Measurements from ENCODE around the gene MRTFA. TPM values are rescaled to one million over a fixed set of nuclear protein-coding genes. Genes with fewer than 3 reads are reported as not detected.

The MRTFA gene
- total and polyA plus RNA-seq, 8 donors: 13.6 to 35.3 (median 24.1) TPM

- ATAC-seq (peak; percentile 30 to 58 (median 48)), DNase-seq (no peak)
- H3K27ac ChIP-seq: no peak overlapping the region
Observed at GRCh38 chr22:40524392-40525249, 111.9 kb downstream of the MRTFA start.

DNA sequence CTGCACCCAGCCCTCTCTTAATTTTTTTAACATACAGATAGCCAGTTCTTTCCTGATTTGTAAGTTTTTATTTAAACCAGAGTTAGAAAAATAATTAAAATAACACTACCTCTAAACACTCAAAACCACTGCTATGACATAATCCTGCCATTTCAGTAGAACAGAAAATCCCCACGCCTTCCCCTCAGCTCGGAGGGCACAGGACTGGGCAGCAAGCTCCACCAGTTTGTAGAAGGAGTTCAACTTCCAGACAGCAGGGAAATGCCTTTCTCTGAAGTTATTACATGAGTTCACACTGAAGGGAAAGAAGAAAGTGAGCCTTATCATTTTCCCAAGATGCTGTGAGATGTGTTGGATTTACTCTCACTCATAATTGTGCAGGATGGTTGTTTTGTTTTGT, 114.4 kb downstream of the MRTFA start:
- WGBS, 2 donors: 94 to 96% methylated on average over 2 of the region's 2 CpGs
- DNase-seq (no peak), FAIRE-seq (no peak), ATAC-seq (no peak)
- intact Hi-C loops (cut with DNase I): loop anchor here in 2 of 3 donors (10.0 kb wide), 2 partner anchors 113 to 123 kb away; partner anchors contain the start of gene MRTFA (in 1 of the 2)
- Histone ChIP-seq H3K9me3 (no peaks in the 10 kb centered on the region), H3K36me3 (no peaks in the 10 kb centered on the region), H3K4me1 (peaks cover 6 to 14% (median 14%) of the 10 kb centered on the region in 3 donors), H3K4me3 (no peak overlapping the region), H3K27ac (no peak overlapping the region), H3K27me3 (no peaks in the 10 kb centered on the region)
- TF ChIP-seq, protein P1, sequence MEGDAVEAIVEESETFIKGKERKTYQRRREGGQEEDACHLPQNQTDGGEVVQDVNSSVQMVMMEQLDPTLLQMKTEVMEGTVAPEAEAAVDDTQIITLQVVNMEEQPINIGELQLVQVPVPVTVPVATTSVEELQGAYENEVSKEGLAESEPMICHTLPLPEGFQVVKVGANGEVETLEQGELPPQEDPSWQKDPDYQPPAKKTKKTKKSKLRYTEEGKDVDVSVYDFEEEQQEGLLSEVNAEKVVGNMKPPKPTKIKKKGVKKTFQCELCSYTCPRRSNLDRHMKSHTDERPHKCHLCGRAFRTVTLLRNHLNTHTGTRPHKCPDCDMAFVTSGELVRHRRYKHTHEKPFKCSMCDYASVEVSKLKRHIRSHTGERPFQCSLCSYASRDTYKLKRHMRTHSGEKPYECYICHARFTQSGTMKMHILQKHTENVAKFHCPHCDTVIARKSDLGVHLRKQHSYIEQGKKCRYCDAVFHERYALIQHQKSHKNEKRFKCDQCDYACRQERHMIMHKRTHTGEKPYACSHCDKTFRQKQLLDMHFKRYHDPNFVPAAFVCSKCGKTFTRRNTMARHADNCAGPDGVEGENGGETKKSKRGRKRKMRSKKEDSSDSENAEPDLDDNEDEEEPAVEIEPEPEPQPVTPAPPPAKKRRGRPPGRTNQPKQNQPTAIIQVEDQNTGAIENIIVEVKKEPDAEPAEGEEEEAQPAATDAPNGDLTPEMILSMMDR (IDR thresholded peaks at IDR 0.05): no peak

More at GRCh38 chr22:40524392-40525249, 111.9 kb downstream of the MRTFA start:
- Histone ChIP-seq H3K36me3 (no peaks in the 10 kb centered on the region), H3K9me3 (no peaks in the 10 kb centered on the region), H3K27me3 (no peaks in the 10 kb centered on the region), H3K4me3 (no peak overlapping the region), H3K4me1 (peaks cover 6 to 14% (median 9%) of the 10 kb centered on the region in 3 donors)
- TF ChIP-seq, protein P1 (IDR thresholded peaks at IDR 0.05): no peak
- no peak for FAIRE-seq
- intact Hi-C loops (cut with DNase I): loop anchor here (5.0 to 10.0 kb wide), 3 partner anchors 110 to 123 kb away; partner anchors contain the start of gene MRTFA (in 1 of the 3)
- 84 to 86% methylated on average over 9 of the region's 9 CpGs for WGBS, 2 donors

DNA sequence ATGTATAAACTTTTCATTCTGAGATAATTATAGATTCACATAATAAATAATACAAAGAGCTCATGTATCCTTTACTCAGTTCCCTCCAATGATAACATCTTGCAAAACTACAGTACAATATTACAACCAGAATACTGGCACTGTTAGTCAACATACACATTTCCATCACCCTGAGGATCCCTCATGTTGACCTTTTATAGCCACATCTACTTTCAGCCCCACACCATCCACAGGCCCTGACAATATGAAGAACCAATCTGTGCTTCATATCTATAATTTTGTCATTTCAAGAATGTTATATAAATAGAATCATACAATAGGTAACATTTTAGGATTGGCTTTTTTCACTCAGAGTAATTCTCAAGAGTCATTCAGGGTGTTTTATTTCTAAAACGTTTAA, 115.5 kb downstream of the MRTFA start:
- TF ChIP-seq, protein P1 (IDR thresholded peaks at IDR 0.05): no peak
- WGBS, 2 donors: 60 to 81% methylated on average over 1 of the region's 1 CpG
- Histone ChIP-seq H3K27ac (no peak overlapping the region), H3K36me3 (no peaks in the 10 kb centered on the region), H3K4me3 (no peak overlapping the region), H3K27me3 (no peaks in the 10 kb centered on the region), H3K9me3 (no peaks in the 10 kb centered on the region), H3K4me1 (peaks cover 6 to 14% (median 14%) of the 10 kb centered on the region in 3 donors)
- DNase-seq (no peak), ATAC-seq (no peak), FAIRE-seq (no peak)
- intact Hi-C loops (cut with DNase I): loop anchor here in 2 of 3 donors (10.0 kb wide), 2 partner anchors 114 to 124 kb away; partner anchors contain the start of gene MRTFA (in 1 of the 2)

GRCh38 chr22:40520562-40520961, 116.0 kb downstream of the MRTFA start:
- 98 to 100% methylated on average over 2 of the region's 2 CpGs for WGBS, 2 donors
- Histone ChIP-seq H3K27me3 (no peaks in the 10 kb centered on the region), H3K4me1 (peaks cover 6 to 14% (median 14%) of the 10 kb centered on the region in 3 donors), H3K27ac (no peak overlapping the region), H3K9me3 (no peaks in the 10 kb centered on the region), H3K36me3 (no peaks in the 10 kb centered on the region), H3K4me3 (no peak overlapping the region)
- no peak for ATAC-seq
- intact Hi-C loops (cut with DNase I): loop anchor here in 2 of 3 donors (10.0 kb wide), 2 partner anchors 114 to 124 kb away; partner anchors contain the start of gene MRTFA (in 1 of the 2)
- FAIRE-seq: no peak
- no peak for DNase-seq
- TF ChIP-seq, protein P1 (IDR thresholded peaks at IDR 0.05): no peak
